ENCODE data around the gene CLDN8.

- TF ChIP-seq CTCF (IDR thresholded peaks at IDR 0.05): no peak
- TF ChIP-seq ZFX (IDR thresholded peaks at IDR 0.05; ENCODE audit: borderline replicate concordance): no peak
These were observed 9.2 kb downstream of the CLDN8 start for GRCh38 chr21:30206551-30207251.

Data from 22Rv1 (cell line).